ENCODE measurements around the gene IPPK.
A peak's percentile ranks its signal among the peaks of the same experiment; 100 is the strongest.

Gene IPPK

DNA sequence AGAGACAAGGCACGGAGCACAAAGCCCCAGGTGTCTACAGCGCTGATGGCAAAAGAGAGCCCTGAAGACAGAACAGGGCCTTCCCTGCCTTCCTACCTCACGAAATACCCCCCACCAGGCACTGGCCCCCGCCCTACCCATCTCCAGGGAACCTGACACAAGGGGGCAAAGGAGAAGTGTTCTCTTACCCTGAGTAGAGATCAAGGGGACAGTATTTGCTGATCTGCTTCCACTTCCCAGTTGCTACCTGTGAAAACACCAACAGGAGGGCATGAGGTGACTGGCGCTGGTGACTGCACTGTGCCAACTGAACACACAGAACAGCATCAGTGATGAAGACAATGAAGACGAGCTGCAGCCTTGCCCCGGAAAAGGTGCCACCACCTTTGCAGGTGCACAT lies 27.4 kb downstream of the IPPK start:
- intact Hi-C loops (cut with micrococcal nuclease) = no loop called here

DNA sequence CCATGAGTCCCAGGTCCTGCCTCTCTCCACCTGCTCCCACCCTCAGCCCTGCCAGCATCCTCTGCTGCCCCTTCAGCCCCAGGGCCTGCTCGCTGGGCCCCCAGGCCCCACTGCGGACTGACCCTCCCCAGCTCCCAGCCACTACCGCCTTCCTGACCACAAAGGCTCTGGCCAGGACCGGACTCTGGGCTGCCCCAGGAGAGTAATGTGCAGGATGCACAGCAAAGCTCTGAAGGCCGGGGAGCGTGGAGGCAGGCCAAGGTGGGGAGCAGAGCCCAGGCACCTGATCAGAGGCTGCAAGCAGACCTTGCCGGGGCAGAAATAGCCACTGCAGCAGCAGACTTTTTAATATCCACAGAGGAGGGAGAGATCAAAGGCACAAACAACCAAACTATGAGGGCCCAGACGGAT lies 27.9 kb downstream of the IPPK start:
- H3K4me1 Mint-ChIP-seq (ENCODE audit: low read depth) = no peaks in the 10 kb centered on the region
- no peak overlapping the region for H3K4me3 Mint-ChIP-seq
- H3K36me3 Mint-ChIP-seq (ENCODE audit: low read depth) = peaks cover 100% of the 10 kb centered on the region
- H3K9me3 Mint-ChIP-seq = no peaks in the 10 kb centered on the region
- H3K27me3 Mint-ChIP-seq = no peaks in the 10 kb centered on the region
- intact Hi-C loops (cut with micrococcal nuclease) = no loop called here
- H3K27ac Mint-ChIP-seq = no peak overlapping the region

More for the DNA sequence above, 27.4 kb downstream of the IPPK start:
- Mint-ChIP-seq H3K4me1 (ENCODE audit: low read depth) (no peaks in the 10 kb centered on the region), H3K27me3 (no peaks in the 10 kb centered on the region), H3K4me3 (no peak overlapping the region), H3K27ac (no peak overlapping the region), H3K9me3 (no peaks in the 10 kb centered on the region), H3K36me3 (ENCODE audit: low read depth) (peaks cover 100% of the 10 kb centered on the region)

DNA sequence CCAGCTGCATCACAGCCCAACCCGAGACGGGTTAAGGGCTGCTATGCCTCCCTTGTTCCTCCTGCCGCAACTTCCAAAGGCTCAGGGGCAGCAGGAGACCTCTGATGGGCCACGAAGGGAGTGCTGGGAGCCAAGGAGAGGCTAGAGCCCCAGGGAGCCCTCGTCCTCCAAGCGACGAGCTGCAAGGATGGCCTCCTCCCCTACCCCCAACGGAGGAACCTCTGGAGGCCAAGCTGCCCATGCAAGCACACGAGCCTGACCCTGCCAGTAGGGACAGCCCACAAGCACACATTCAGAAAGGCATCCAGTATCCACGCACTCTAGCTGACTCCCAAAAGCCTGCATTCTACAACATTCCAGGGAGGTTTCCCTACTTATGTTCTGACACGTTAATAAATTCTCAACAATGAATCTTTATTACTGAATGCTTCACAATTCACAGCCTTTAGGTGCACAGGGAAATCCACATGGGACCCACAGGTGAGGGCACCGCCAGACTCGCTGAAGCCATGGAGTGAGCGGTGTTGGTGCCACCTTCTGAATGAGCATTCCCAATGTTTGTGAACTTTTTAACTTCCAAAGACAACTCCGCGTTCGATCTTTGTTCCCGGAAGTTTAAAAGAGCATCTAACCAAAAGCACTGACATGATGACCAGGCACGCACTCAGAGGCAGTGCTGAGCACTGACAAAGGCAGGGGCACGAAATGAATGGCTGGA lies 28.7 kb downstream of the IPPK start:
- Mint-ChIP-seq H3K4me1 (ENCODE audit: low read depth) (no peaks in the 10 kb centered on the region), H3K36me3 (ENCODE audit: low read depth) (peaks cover 100% of the 10 kb centered on the region), H3K4me3 (no peak overlapping the region), H3K27ac (no peak overlapping the region), H3K27me3 (no peaks in the 10 kb centered on the region), H3K9me3 (no peaks in the 10 kb centered on the region)
- intact Hi-C loops (cut with micrococcal nuclease) = no loop called here

DNA sequence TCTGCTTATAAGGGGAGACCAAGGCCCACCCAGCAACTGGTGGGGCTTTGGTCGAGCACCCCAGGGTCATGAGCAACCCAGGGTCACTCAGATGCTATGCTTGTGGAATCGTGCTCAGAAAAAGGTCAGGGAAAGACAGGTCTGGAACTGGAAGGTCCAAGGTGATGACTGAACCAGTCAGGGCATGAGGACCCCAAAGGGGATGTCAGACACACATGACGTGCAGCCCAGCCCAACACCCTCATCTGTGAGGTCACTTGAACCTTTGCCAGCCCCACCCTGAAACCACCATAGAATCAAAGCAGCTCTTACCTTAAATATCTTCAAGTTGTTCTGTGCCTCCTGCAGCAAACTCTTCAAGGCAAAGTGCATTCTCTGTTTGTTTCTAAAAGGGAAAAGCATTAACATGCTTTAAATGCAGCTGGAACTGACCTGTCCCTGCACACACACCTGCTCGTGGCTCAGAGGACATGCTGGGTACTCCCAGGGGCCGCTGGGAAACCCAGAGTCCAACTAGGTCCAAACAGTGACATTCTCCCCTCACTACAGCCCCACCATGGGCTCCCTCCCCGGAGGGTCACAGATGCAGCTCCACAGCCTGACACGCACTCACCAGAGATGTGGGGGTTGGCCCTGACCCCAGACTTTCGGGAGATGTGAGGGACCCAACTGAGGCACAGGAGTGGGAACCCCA lies 29.4 kb downstream of the IPPK start:
- intact Hi-C loops (cut with micrococcal nuclease) = no loop called here
- Mint-ChIP-seq H3K4me3 (no peak overlapping the region), H3K27me3 (no peaks in the 10 kb centered on the region), H3K4me1 (ENCODE audit: low read depth) (no peaks in the 10 kb centered on the region), H3K27ac (no peak overlapping the region), H3K9me3 (no peaks in the 10 kb centered on the region), H3K36me3 (ENCODE audit: low read depth) (peaks cover 100% of the 10 kb centered on the region)

DNA sequence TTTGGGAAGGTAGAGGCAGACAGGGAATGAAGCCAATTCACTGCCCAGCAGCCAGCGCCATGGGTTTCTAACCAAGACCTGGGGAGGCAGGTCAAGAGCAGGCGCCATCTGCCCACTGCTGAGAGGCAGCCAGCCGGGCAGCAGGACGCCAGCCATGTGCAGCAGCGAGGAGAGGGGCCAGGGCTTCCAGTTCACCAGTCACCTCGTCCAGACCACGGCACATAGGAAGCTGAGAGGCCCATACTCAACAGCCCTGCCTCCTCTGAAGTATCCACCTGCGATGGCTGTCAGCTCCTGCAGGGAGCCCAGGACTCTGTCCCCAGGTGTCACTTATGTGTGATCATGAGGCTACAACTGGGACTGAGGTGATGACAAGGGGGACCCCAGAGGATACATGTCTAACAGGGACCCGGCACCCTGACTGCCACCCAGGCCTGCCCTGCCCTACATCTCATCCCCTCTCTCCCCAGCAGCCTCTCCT lies 30.1 kb downstream of the IPPK start:
- no peak overlapping the region for H3K4me3 Mint-ChIP-seq
- H3K27me3 Mint-ChIP-seq = no peaks in the 10 kb centered on the region
- no peak overlapping the region for H3K27ac Mint-ChIP-seq
- H3K9me3 Mint-ChIP-seq = no peaks in the 10 kb centered on the region
- intact Hi-C loops (cut with micrococcal nuclease) = no loop called here
- peaks cover 100% of the 10 kb centered on the region for H3K36me3 Mint-ChIP-seq (ENCODE audit: low read depth)
- no peaks in the 10 kb centered on the region for H3K4me1 Mint-ChIP-seq (ENCODE audit: low read depth)

DNA sequence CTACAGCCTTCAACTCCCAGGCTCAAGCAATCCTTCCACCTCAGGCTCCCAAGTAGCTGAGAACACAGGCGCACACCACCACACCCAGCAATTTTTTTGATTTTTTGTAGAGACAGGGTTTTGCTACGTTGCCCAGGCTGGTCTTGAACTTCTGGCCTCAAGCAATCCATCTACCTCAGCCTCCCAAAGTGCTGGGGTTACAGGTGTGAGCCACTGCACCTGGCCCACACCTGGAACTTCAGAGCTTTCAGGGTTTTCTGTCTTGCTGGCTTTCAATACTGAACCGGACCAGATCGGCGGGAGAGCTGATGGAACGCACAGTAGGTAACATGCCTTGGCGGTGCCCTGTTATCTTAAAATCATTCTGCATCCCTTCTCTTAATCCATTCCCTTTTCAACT lies 30.8 kb downstream of the IPPK start:
- H3K27ac Mint-ChIP-seq = no peak overlapping the region
- H3K27me3 Mint-ChIP-seq = no peaks in the 10 kb centered on the region
- intact Hi-C loops (cut with micrococcal nuclease) = no loop called here
- H3K9me3 Mint-ChIP-seq = no peaks in the 10 kb centered on the region
- H3K4me1 Mint-ChIP-seq (ENCODE audit: low read depth) = no peaks in the 10 kb centered on the region
- H3K36me3 Mint-ChIP-seq (ENCODE audit: low read depth) = peaks cover 100% of the 10 kb centered on the region
- no peak overlapping the region for H3K4me3 Mint-ChIP-seq

DNA sequence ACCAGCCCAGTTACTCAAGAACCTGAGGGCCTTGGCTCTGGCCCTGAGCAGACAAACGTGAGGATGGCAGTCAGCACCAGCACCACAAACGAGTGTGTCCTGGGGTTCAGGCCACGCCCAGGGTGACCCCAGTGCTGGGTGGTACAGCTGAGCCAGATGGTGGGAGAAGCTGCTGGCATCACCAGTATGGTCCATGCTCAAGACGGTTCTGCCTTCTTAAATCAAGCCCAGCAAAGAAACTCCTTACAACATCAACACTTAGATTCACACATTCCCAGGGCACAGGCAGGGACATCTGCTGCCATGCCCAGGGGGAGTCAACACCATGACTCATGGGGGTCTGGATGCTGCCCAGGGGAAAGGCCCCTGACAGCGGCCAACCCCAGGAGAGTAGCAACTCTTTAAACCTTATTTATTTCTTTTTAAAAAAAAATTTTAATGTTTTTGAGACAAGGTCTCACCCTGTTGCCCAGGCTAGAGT lies 31.3 kb downstream of the IPPK start:
- no peak overlapping the region for H3K4me3 Mint-ChIP-seq
- no peaks in the 10 kb centered on the region for H3K9me3 Mint-ChIP-seq
- intact Hi-C loops (cut with micrococcal nuclease) = no loop called here
- no peaks in the 10 kb centered on the region for H3K4me1 Mint-ChIP-seq (ENCODE audit: low read depth)
- H3K36me3 Mint-ChIP-seq (ENCODE audit: low read depth) = peaks cover 100% of the 10 kb centered on the region
- no peak overlapping the region for H3K27ac Mint-ChIP-seq
- no peaks in the 10 kb centered on the region for H3K27me3 Mint-ChIP-seq

DNA sequence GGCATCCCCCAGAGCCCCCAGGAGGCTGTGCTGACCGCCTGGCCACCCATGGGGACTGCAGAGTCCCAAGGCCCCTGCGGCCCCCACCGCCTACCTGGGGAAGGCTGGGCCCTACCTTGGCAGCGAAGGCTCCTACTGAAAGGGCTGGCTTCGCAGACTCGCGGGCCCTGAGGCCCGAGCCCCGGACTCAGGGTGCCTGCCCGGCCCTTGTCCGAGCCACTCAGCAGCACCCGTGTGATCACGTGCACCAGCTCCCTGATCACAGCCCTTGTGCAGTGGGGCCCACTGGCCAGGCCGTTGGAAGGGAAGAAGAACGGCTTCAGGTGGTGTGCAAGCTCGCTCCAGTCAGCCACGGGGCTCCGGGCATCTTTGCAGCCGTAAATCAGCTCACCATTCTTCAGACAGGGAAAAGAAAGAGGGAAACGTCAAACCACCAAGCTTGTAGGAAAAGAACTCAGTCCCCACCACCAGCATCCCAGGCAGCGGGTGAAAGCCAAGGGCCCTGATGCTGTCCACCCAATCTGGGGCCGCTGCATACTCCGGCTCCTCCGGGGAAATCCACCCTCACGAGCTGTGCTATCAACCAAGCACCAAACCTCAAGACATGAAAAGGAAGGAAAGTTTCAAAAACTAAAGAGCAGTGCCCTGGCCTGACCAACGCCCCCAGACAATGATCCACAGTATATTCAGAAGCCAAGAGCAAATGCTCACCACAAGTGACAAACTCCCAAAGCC lies 31.9 kb downstream of the IPPK start:
- Mint-ChIP-seq H3K4me1 (ENCODE audit: low read depth) (no peaks in the 10 kb centered on the region), H3K27me3 (no peaks in the 10 kb centered on the region), H3K36me3 (ENCODE audit: low read depth) (peaks cover 100% of the 10 kb centered on the region), H3K4me3 (no peak overlapping the region), H3K9me3 (no peaks in the 10 kb centered on the region), H3K27ac (no peak overlapping the region)
- intact Hi-C loops (cut with micrococcal nuclease) = no loop called here

DNA sequence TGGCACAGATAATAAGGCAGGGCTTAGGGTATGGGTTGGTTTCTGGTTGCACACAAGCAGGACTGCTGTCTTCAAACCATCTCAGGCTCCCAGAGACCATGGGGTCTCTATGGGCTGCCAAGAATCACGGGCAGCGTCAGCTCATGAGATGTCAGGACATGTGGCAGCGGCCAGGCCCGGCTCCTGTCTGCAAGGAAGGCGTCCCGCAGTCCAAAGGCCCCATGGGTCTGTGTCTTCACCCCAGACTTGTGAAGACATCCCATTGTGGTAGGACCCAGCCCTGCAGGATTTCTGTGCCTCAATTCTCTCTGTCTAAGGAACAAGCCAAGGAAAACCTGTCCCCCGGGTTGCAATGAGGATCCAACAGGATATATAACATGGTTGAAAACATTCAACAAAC lies 32.6 kb downstream of the IPPK start:
- Mint-ChIP-seq H3K9me3 (no peaks in the 10 kb centered on the region), H3K36me3 (ENCODE audit: low read depth) (peaks cover 100% of the 10 kb centered on the region), H3K4me3 (no peak overlapping the region), H3K27me3 (no peaks in the 10 kb centered on the region), H3K4me1 (ENCODE audit: low read depth) (no peaks in the 10 kb centered on the region), H3K27ac (no peak overlapping the region)
- intact Hi-C loops (cut with micrococcal nuclease) = no loop called here

DNA sequence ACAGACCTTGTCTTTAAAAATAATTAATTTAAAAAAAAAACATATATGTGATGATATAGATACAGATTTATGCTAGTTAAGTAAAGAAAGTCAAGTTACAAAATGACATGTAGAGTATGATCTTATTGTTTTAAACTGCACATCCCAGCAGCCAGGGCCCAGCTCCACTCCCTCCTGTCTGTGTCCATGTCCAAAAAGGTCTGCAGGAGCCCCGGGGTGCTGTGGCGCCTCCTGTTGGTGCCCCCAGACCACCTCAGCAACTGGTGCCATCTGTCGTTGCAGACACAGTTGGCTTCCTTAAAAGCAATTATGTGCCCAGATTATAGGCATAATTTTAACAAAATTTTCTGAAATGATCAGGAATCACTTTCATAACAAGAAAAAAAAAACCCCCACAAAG lies 33.3 kb downstream of the IPPK start:
- no peak overlapping the region for H3K4me3 Mint-ChIP-seq
- no peaks in the 10 kb centered on the region for H3K4me1 Mint-ChIP-seq (ENCODE audit: low read depth)
- peaks cover 100% of the 10 kb centered on the region for H3K36me3 Mint-ChIP-seq (ENCODE audit: low read depth)
- no peaks in the 10 kb centered on the region for H3K9me3 Mint-ChIP-seq
- H3K27me3 Mint-ChIP-seq = no peaks in the 10 kb centered on the region
- intact Hi-C loops (cut with micrococcal nuclease) = no loop called here
- H3K27ac Mint-ChIP-seq = no peak overlapping the region

DNA sequence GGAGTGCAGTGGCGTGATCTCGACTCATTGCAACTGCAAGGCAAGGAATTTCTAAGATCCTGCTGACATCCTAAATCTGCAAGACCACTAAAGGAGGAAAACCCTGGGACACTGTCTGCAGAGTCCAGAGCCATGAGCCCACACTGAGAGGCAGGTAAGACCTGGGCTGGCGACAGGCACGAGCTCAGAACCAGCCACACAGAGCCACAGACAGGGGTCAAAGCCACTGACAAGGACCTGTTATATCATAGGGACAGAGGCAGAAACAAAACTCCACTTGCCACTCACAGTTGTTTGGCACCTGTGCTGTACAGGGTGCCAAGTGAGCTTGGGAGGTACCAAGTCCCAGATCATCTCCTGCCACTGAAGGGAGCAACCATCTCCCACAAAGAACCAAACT lies 34.2 kb downstream of the IPPK start:
- Mint-ChIP-seq H3K4me1 (ENCODE audit: low read depth) (no peaks in the 10 kb centered on the region), H3K36me3 (ENCODE audit: low read depth) (peaks cover 100% of the 10 kb centered on the region), H3K27me3 (no peaks in the 10 kb centered on the region), H3K4me3 (no peak overlapping the region), H3K9me3 (no peaks in the 10 kb centered on the region), H3K27ac (no peak overlapping the region)
- intact Hi-C loops (cut with micrococcal nuclease) = no loop called here

DNA sequence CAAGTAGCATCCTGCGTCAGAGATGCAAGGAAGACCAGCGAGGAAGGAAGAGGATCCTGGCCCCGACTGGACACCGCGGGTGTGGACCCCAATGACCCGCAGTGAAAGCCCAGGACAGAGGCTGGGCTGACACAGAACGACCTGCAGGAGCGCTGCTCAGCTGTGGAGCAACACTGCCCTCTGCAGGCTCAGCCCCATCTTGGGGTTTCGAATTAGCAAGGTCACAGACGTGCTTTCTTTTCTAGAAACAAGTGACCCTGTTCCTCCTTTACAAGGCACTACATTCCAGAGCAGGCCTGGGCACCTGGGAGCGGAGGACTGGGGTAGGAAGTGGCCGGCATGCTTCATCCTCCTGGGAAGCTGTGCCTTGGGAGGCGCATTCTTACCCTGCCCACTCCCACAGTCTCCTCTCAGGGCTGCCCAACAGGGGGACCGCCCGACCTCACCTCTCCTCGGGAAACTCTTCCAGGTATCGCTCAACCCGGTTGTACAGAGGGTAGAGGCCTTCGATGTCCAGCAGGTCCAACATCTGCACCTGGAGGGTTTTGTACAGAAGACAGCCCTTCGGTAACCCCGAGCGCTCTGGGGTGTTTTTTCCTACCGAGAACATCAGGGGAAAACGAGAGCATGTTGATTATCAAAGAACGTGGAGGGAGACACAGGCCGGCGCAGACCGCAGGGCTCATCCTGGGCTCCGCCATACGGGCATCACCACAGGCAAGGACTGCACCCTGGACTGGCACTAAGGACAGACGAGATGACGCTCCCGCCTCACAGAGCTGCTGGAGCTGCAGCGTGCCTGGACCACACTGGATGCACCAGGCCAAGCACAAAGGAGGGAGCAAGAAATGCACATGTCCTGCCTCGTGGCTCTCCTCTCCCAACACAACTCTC lies 35.0 kb downstream of the IPPK start:
- no peak overlapping the region for H3K4me3 Mint-ChIP-seq
- no peaks in the 10 kb centered on the region for H3K4me1 Mint-ChIP-seq (ENCODE audit: low read depth)
- peaks cover 100% of the 10 kb centered on the region for H3K36me3 Mint-ChIP-seq (ENCODE audit: low read depth)
- intact Hi-C loops (cut with micrococcal nuclease) = loop anchor here (1.0 to 5.0 kb wide), 4 partner anchors 133 to 493 kb away; partner anchors contain the start of genes CENPP and NOL8
- H3K9me3 Mint-ChIP-seq = no peaks in the 10 kb centered on the region
- H3K27me3 Mint-ChIP-seq = no peaks in the 10 kb centered on the region
- H3K27ac Mint-ChIP-seq = peak overlapping the region; percentile 8

DNA sequence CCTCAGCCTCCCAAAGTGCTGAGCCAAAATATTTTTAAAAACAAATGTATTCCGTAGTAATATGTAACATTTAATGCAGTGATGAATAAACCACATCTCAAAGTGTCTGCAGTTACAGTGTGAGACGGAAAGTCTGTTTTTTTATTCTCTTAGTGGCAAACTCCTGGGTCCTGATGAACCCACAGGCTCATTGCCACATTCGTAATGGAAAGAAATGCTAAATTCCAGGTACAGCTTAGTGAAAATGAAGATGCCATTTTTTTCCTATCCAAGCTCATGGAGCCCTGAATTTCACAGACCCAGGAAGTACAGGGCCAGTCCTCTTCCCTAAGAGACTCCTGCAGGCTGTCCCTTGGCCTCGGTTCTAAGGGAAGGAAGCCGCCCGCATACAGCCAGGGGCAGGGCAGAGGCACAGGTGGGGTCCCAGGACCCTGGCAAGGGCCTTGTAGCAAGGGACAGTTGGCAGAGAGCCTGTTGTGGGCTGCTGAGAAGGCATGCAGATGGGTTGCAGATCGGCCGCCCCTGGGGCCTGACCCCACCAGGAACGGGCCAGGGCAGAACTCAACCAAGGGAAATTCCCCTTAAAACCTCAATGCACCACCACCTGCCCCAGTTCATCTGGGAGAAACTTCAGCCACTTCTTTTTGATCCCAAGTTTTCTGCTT lies 36.2 kb downstream of the IPPK start:
- no peak overlapping the region for H3K27ac Mint-ChIP-seq
- no peaks in the 10 kb centered on the region for H3K9me3 Mint-ChIP-seq
- H3K4me3 Mint-ChIP-seq = no peak overlapping the region
- H3K4me1 Mint-ChIP-seq (ENCODE audit: low read depth) = no peaks in the 10 kb centered on the region
- peaks cover 100% of the 10 kb centered on the region for H3K36me3 Mint-ChIP-seq (ENCODE audit: low read depth)
- no peaks in the 10 kb centered on the region for H3K27me3 Mint-ChIP-seq
- intact Hi-C loops (cut with micrococcal nuclease) = loop anchor here (1.0 to 5.0 kb wide), 4 partner anchors 131 to 491 kb away; partner anchors contain the start of genes CENPP and NOL8

All from dendritic cell treated with granulocyte-macrophage colony-stimulating factor and Interleukin-4, amounts not matched to agents 40 ng/mL and 50 ng/mL, for 4 days (primary cell).